Kidney (tissue), 14 donors: ENCODE measurements around the gene KCNJ15. TPM values are rescaled to one million over a fixed set of nuclear protein-coding genes. Genes with fewer than 3 reads are reported as not detected.

ENCODE experiments used
- DNase-seq, 5 donors: peaks; one replicate each; pipeline ENCODE4 v3.0.0-alpha.2; 2013 to 2020
- FAIRE-seq: peaks from 2 replicates; lab custom pipeline; 2012; peaks lifted over from hg19 to GRCh38; lab: Jason Lieb, UNC
- H3K27ac ChIP-seq, 2 donors: one replicate each; pipeline ENCODE4 v1.7.0; 2013; ENCODE audit warnings: low read depth in 2 of 2, low read length in 2 of 2, inconsistent platforms in 1 of 2
- H3K27me3 ChIP-seq: one replicate; pipeline ENCODE4 v1.7.1; 2013; ENCODE audit warnings: low read length, inconsistent platforms; ENCODE audit not compliant: control insufficient read depth, insufficient read depth
- H3K36me3 ChIP-seq, 3 donors: one replicate each; pipeline versions ENCODE4 v1.7.0 to v1.7.1; 2013; ENCODE audit warnings: low read length in 3 of 3, control low read depth in 1 of 3, inconsistent platforms in 1 of 3; ENCODE audit not compliant: insufficient read depth in 3 of 3, control insufficient read depth in 2 of 3
- H3K4me1 ChIP-seq, 3 donors: one replicate each; pipeline versions ENCODE4 v1.7.0 to v1.7.1; 2013; ENCODE audit warnings: low read length in 3 of 3, inconsistent platforms in 1 of 3, low read depth in 1 of 3; ENCODE audit not compliant: control insufficient read depth in 2 of 3, insufficient read depth in 2 of 3
- H3K4me3 ChIP-seq, 3 donors: one replicate each; pipeline versions ENCODE4 v1.7.0 to v1.8.1; 2013; ENCODE audit warnings: low read length in 3 of 3, control low read depth in 1 of 3, inconsistent platforms in 1 of 3
- H3K9ac ChIP-seq, 3 donors: one replicate each; pipeline versions ENCODE4 v1.7.0 to v1.7.1; 2013; ENCODE audit warnings: low read length in 3 of 3, control low read depth in 1 of 3, inconsistent platforms in 1 of 3
- H3K9me3 ChIP-seq, 3 donors: one replicate each; pipeline versions ENCODE4 v1.7.0 to v1.7.1; 2013; ENCODE audit warnings: low read length in 3 of 3, control low read depth in 1 of 3, inconsistent platforms in 1 of 3; ENCODE audit not compliant: control insufficient read depth in 2 of 3, insufficient read depth in 1 of 3
- intact Hi-C: fragments of 100-400 bp; cut with DNase I; formaldehyde crosslinking; loops from one replicate; pipeline ENCODE4 v1.11.1; 2022
- polyA plus RNA-seq: library from polyadenylated mRNA; stranded (reverse); fragments of 350-450 nt; fragmentation: Illumina TruSeq; extraction: RNeasy Lipid Tissue Mini Kit (QIAGEN cat#74804); gene quantifications from one replicate; pipeline ENCODE4 v1.2.3, GENCODE V29; 2014; ENCODE audit warnings: low read depth, low replicate concordance; ENCODE audit not compliant: insufficient read depth
- total RNA-seq: library from RNA; stranded (reverse); fragmentation: NEBNext Ultra II Directional; extraction: Animal tissue kit (Norgen Biotek cat#: 25700); gene quantifications from one replicate; pipeline ENCODE4 v1.2.1, GENCODE V29; 2021
- TF ChIP-seq, protein P1 (sequence below): IDR thresholded peaks from 3 replicates; pipeline ENCODE4 v1.5.1; 2012; ENCODE audit warnings: mild to moderate bottlenecking, moderate library complexity, borderline replicate concordance; ENCODE audit not compliant: insufficient read depth; ENCODE audit errors: extremely low read depth
- donor health status: control.
- donor health status: control.
- donor health status: control.
- donor health status: control.
- donor health status: control.
- donor health status: DM: yes; HTN: yes; CAD: no.
- donor health status: Normal renal cell carcinoma (clear cell type).

The KCNJ15 gene
- total and polyA plus RNA-seq, 2 donors from 2014 or later, result 102 to 142 TPM

DNA sequence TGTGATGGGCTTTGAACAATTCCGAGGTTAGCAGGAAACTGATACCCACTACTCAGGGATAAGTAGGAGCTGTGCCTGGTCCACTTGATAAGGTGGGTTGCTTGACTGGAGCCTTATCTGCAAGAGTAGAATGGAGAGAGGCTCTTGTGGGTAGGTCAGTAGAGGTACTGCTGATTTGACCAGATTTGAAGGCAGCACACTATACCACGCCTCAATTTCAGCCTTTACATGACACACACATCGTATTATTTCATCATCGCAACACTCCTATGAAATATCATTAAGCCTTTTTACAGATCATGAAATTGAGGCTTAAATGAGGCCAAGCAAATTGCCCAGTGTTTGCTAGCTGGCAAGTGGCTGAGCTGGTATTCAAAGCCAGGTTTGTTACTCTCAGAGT, 69.6 kb downstream of the KCNJ15 start:
- intact Hi-C loops, result no loop called here
- H3K27ac ChIP-seq, result peak overlapping the region in 1 of 2 donors; percentile 19
- H3K4me1 ChIP-seq, result peaks cover 8 to 12% (median 12%) of the 10 kb centered on the region in 3 donors
- no peak overlapping the region for H3K9ac ChIP-seq
- H3K4me3 ChIP-seq, result no peak overlapping the region
- no peaks in the 10 kb centered on the region for H3K9me3 ChIP-seq
- no peaks in the 10 kb centered on the region for H3K27me3 ChIP-seq
- H3K36me3 ChIP-seq, result no peaks in the 10 kb centered on the region
- no peak for DNase-seq
- FAIRE-seq, result no peak
- TF ChIP-seq, protein P1, sequence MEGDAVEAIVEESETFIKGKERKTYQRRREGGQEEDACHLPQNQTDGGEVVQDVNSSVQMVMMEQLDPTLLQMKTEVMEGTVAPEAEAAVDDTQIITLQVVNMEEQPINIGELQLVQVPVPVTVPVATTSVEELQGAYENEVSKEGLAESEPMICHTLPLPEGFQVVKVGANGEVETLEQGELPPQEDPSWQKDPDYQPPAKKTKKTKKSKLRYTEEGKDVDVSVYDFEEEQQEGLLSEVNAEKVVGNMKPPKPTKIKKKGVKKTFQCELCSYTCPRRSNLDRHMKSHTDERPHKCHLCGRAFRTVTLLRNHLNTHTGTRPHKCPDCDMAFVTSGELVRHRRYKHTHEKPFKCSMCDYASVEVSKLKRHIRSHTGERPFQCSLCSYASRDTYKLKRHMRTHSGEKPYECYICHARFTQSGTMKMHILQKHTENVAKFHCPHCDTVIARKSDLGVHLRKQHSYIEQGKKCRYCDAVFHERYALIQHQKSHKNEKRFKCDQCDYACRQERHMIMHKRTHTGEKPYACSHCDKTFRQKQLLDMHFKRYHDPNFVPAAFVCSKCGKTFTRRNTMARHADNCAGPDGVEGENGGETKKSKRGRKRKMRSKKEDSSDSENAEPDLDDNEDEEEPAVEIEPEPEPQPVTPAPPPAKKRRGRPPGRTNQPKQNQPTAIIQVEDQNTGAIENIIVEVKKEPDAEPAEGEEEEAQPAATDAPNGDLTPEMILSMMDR, result no peak

DNA sequence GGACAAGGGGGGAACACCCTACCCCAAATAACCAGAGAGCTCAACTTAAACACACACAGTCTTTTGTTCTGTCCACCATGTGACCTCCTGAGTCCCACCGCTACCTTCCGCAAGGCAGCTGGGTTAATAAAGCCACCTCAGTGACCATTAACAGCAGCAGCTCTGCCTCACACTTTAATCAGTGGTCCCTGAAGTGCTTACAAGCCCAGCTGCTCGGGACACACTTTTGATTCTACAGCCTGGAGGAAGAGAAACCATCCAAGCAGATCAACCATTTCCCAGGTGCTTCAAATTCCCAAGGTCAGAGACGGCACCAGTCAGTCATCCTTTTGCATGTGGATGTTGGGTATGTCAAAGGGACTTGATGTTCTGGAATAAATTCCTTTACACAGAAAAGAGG, 70.1 kb downstream of the KCNJ15 start:
- H3K9ac ChIP-seq, result no peak overlapping the region
- DNase-seq (peak in 4 of 5 donors; percentile 74 to 90 (median 84)), FAIRE-seq (no peak)
- no peak overlapping the region for H3K4me3 ChIP-seq
- intact Hi-C loops, result no loop called here
- TF ChIP-seq, protein P1, result no peak
- H3K27ac ChIP-seq, result peak overlapping the region in 1 of 2 donors; percentile 19
- H3K9me3 ChIP-seq, result no peaks in the 10 kb centered on the region
- H3K4me1 ChIP-seq, result peaks cover 8 to 12% (median 12%) of the 10 kb centered on the region in 3 donors
- H3K27me3 ChIP-seq, result no peaks in the 10 kb centered on the region
- no peaks in the 10 kb centered on the region for H3K36me3 ChIP-seq

DNA sequence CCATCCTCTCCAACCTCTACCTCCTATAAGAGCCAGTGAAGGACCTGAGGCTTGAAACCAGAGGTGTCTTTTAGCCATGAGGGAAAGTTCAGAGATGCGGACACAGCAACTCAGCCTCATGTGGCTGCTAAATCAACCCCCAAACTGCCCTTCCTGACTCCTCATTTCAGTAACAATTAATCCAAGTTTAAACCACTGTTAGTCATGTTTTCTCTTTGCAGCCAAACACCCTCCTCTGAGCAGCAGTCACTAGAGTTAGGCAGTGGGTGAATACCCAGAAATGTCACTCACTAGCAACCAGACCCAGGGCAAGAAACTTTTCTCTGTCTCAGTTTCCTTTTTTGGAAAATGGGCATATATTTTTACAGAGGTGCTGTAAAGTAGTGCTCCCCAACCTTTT, 71.2 kb downstream of the KCNJ15 start:
- Histone ChIP-seq H3K36me3 (no peaks in the 10 kb centered on the region), H3K4me3 (no peak overlapping the region), H3K9me3 (no peaks in the 10 kb centered on the region), H3K27ac (peak overlapping the region in 1 of 2 donors; percentile 4), H3K27me3 (no peaks in the 10 kb centered on the region), H3K9ac (no peak overlapping the region), H3K4me1 (peaks cover 8 to 12% (median 12%) of the 10 kb centered on the region in 3 donors)
- no peak for FAIRE-seq
- TF ChIP-seq, protein P1, result no peak
- no peak for DNase-seq
- intact Hi-C loops, result no loop called here

DNA sequence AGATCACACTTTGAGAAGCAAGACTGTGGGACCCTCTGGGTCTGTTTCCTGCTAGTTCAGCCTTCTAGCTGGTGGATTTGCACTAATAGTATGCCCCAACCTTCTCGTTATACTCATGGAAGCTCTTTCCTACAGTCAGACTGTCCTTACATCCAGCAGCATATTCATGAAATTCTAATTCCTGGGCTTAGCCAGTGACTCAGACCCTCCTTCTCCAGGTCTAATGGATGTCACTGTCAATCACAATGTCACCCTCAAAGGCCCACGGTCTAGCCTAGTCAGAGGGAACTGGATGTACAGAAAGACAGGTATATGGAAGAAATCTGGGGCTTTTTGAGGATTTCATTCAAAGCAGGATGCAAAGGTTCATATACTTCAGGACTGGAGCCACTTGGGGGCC, 72.4 kb downstream of the KCNJ15 start:
- no peaks in the 10 kb centered on the region for H3K9me3 ChIP-seq
- peaks cover 8 to 17% (median 12%) of the 10 kb centered on the region in 3 donors for H3K4me1 ChIP-seq
- H3K27me3 ChIP-seq, result no peaks in the 10 kb centered on the region
- H3K36me3 ChIP-seq, result no peaks in the 10 kb centered on the region
- intact Hi-C loops, result no loop called here
- TF ChIP-seq, protein P1, result no peak
- no peak overlapping the region for H3K4me3 ChIP-seq
- no peak for FAIRE-seq
- no peak for DNase-seq
- no peak overlapping the region for H3K27ac ChIP-seq
- H3K9ac ChIP-seq, result no peak overlapping the region
